Pancreas (tissue), 10 donors: ENCODE data around the gene FOXO1. TPM values are rescaled to one million over a fixed set of nuclear protein-coding genes. Genes with fewer than 3 reads are reported as not detected.

Experiments
- ATAC-seq, 4 donors: fragments of 200-7000 bp; cut with Tn5 transposase; one replicate each; pipeline versions ENCODE4 v1.8.0 to v1.9.1; 2020; ENCODE audit warnings: mild to moderate bottlenecking in 4 of 4, moderate library complexity in 4 of 4
- DNase-seq, 6 donors: peaks; one replicate each; pipeline ENCODE4 v3.0.0-alpha.2; 2020
- FAIRE-seq: peaks from 2 replicates; lab custom pipeline; 2012; peaks lifted over from hg19 to GRCh38; lab: Jason Lieb, UNC
- H3K27ac ChIP-seq, 4 donors: fragments of 200-600 bp; sonication (generic); 1 replicate in 3 of 4; 2 replicates in 1 of 4; pipeline versions ENCODE4 v1.5.0 to v1.8.0; 2020
- H3K27me3 ChIP-seq, 4 donors: fragments of 200-600 bp; one replicate each; pipeline ENCODE4 v1.8.0; 2021
- H3K36me3 ChIP-seq, 3 donors: fragments of 200-600 bp; sonication (generic) in 1 of 3; one replicate each; pipeline versions ENCODE4 v1.5.0 to v1.8.0; 2020 to 2021
- H3K4me1 ChIP-seq, 3 donors: fragments of 200-600 bp; one replicate each; pipeline ENCODE4 v1.8.0; 2021
- H3K4me3 ChIP-seq, 4 donors: fragments of 200-600 bp; sonication (generic) in 2 of 4; one replicate each; pipeline versions ENCODE4 v1.5.0 to v1.8.0; 2020 to 2021
- H3K9me3 ChIP-seq, 4 donors: fragments of 200-600 bp; one replicate each; pipeline ENCODE4 v1.8.0; 2021
- WGBS, 2 donors: extraction: QIAGEN DNeasy Blood & Tissue Kit; methylation state at CpG; one replicate each; pipeline ENCODE4 v1.1.7; 2013; 5-methylcytosine and 5-hydroxymethylcytosine counted together
- intact Hi-C, 3 donors: fragments of 100-400 bp; cut with DNase I; formaldehyde crosslinking; loops; one replicate each; pipeline versions ENCODE4 v1.11.1 to v1.14.2; 2022
- polyA plus RNA-seq, 2 donors: library from polyadenylated mRNA; stranded (reverse); fragments of 200-250 nt; gene quantifications; one replicate each; pipeline ENCODE4 v1.2.3, GENCODE V29; 2013
- total RNA-seq, 6 donors: library from RNA; stranded (reverse); fragmentation: NEBNext Ultra II Directional in 4 of 6; extraction: Animal tissue kit (Norgen Biotek cat#: 25700) in 4 of 6; gene quantifications; one replicate each; pipeline versions ENCODE4 v1.2.1 to v1.2.4, GENCODE V29; 2021 to 2023
- TF ChIP-seq, protein P1 (sequence below), 4 donors: fragments of 200-600 bp; sonication (generic) in 3 of 4; IDR thresholded peaks; one replicate each; pipeline versions ENCODE4 v1.5.0 to v1.8.0; 2021; ENCODE audit warnings: antibody characterized with exemption in 4 of 4
- donor health status: healthy with polysubstance abuse.
- donor health status: DM: no; HTN: no; CAD: no; lungs with moderate emphysema.
- donor health status: DM: no; HTN: no; CAD: no.
- donor health status: control.
- donor health status: control.
- donor health status: Bipolar disorder and iron deficiency.
- donor health status: DM: yes; HTN: yes; CAD: no.
- donor health status: DM: no; HTN: no; CAD: no.
- donor health status: DM: no; HTN: no; CAD: no.
- donor health status: DM: yes; HTN: yes; CAD: no.

The FOXO1 gene
- total and polyA plus RNA-seq, 8 donors = 3.8 to 21.9 (median 15.0) TPM

DNA sequence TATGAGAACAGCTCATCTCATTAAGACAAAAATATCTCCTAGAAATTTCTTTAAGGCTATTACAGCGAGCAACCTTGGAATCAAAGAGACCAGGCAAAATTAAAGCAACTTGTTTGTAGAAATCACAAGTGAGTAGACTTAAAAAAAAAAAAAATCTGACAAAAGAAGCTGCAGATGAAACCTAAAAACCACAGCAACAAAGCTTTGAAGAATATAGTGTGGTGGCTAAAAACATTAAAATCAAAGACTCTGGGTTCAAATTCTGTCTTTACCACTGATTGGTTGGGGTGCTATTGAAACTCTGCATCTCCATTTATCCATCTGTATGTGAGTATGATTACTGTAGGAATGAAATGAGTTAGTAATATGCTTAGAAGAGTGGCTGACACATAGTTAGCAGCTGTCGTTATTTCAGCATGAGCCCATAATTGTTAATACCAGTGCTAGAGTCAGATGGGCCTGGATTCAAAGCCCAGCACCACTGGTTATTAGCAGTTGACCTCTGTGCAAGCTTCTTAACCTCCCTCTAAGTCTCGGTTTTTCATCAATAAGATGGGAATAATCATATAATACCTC, 157.6 kb downstream of the FOXO1 start:
- H3K27me3 ChIP-seq = no peaks in the 10 kb centered on the region
- no peak for FAIRE-seq
- intact Hi-C loops = no loop called here
- no peak overlapping the region for H3K4me3 ChIP-seq
- TF ChIP-seq, protein P1, sequence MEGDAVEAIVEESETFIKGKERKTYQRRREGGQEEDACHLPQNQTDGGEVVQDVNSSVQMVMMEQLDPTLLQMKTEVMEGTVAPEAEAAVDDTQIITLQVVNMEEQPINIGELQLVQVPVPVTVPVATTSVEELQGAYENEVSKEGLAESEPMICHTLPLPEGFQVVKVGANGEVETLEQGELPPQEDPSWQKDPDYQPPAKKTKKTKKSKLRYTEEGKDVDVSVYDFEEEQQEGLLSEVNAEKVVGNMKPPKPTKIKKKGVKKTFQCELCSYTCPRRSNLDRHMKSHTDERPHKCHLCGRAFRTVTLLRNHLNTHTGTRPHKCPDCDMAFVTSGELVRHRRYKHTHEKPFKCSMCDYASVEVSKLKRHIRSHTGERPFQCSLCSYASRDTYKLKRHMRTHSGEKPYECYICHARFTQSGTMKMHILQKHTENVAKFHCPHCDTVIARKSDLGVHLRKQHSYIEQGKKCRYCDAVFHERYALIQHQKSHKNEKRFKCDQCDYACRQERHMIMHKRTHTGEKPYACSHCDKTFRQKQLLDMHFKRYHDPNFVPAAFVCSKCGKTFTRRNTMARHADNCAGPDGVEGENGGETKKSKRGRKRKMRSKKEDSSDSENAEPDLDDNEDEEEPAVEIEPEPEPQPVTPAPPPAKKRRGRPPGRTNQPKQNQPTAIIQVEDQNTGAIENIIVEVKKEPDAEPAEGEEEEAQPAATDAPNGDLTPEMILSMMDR (IDR thresholded peaks at IDR 0.05) = no peak
- peaks cover 0 to 8% (median 0%) of the 10 kb centered on the region in 3 donors for H3K4me1 ChIP-seq
- WGBS, 2 donors = 82 to 84% methylated on average over 3 of the region's 3 CpGs
- ATAC-seq = no peak
- no peak for DNase-seq
- peak overlapping the region in 2 of 4 donors; percentile 39 to 62 for H3K27ac ChIP-seq
- no peaks in the 10 kb centered on the region for H3K9me3 ChIP-seq
- H3K36me3 ChIP-seq = no peaks in the 10 kb centered on the region

DNA sequence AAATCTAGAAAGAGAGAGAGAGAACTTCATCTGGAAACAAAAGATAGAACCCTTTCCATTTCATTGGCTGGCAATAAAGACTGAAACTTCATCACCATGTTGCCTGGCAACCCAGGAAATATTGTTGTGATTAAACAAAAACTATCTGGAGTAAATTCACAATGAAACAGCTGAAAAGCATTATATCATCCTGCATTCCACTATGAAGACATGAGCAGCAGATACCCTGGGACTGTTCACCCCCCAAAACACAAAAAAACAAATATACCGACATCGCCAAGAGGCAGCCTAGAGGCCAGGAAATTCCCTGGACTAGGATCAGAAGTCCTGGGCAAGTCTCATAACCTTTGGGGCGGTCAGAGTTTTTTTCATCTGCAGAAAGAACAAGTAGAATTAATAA, 158.3 kb downstream of the FOXO1 start:
- peaks cover 0 to 8% (median 0%) of the 10 kb centered on the region in 3 donors for H3K4me1 ChIP-seq
- peak overlapping the region in 2 of 4 donors; percentile 39 to 62 for H3K27ac ChIP-seq
- H3K4me3 ChIP-seq = no peak overlapping the region
- FAIRE-seq (no peak), ATAC-seq (peak; percentile 17 to 83 (median 74)), DNase-seq (no peak)
- no peaks in the 10 kb centered on the region for H3K27me3 ChIP-seq
- TF ChIP-seq, protein P1 (IDR thresholded peaks at IDR 0.05) = no peak
- intact Hi-C loops = no loop called here
- H3K9me3 ChIP-seq = no peaks in the 10 kb centered on the region
- WGBS, 2 donors = 64 to 68% methylated on average over 3 of the region's 3 CpGs
- no peaks in the 10 kb centered on the region for H3K36me3 ChIP-seq

DNA sequence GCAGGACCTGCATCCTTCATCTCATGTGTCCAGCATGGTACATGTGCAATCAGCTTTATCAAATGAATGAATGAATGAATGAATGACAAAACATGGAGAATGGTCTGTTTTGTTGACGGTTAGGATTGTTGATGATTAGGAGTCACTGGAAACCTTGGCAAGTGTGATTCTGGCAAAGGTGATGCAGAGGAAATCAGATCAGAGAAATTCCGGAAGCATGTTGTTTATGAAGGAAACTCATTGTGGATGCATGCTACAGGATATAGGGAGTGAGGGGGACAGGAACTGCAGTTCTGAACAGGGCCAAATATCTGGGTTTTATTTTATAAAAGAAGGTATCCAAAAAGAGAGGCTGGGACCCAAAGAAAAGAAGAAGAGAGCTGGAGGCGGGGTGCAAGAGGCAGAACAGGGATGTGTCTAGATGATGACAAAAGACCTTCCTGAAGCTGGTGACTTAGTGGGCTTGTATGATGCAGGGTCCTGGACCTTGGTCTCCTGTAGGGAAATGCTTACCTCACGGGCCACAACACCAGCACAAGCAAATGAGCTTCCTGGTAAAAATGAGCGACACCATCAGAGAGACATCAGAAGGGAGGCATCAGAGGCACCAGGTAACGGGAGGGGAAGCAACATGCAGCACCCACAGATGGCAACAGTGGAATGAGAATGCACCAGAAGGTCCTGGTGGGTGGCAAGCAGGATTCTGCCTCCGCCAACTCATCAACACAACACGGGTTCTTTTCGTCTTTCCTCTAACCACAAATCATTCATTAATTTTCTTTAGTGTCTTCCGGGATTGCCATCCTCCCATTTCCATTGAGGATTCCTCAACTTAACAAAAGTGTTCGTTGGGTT, 159.6 kb downstream of the FOXO1 start:
- TF ChIP-seq, protein P1 (IDR thresholded peaks at IDR 0.05) = no peak
- ATAC-seq = no peak
- no peak overlapping the region for H3K27ac ChIP-seq
- H3K9me3 ChIP-seq = no peaks in the 10 kb centered on the region
- no peak for DNase-seq
- H3K4me1 ChIP-seq = peaks cover 0 to 8% (median 0%) of the 10 kb centered on the region in 3 donors
- no peak for FAIRE-seq
- 83 to 91% methylated on average over 11 of the region's 11 CpGs for WGBS, 2 donors
- intact Hi-C loops = no loop called here
- no peaks in the 10 kb centered on the region for H3K36me3 ChIP-seq
- no peak overlapping the region for H3K4me3 ChIP-seq
- no peaks in the 10 kb centered on the region for H3K27me3 ChIP-seq

Other genes with a start within 250 kb of the FOXO1 start
- gene MRPS31, start 104.5 kb upstream of the FOXO1 start, total RNA-seq = 10 to 100 TPM in 1 of 6 donors, 1 to 10 TPM in 5; 6.2 to 12.9 (median 8.3) TPM
- 10 to 100 TPM; 20.1 to 22.8 TPM for gene MRPS31, start 104.5 kb upstream of the FOXO1 start, polyA plus RNA-seq
- gene SLC25A15, start 123.0 kb upstream of the FOXO1 start, total RNA-seq = 10 to 100 TPM; 10.1 to 35.9 (median 17.6) TPM
- gene SLC25A15, start 123.0 kb upstream of the FOXO1 start, polyA plus RNA-seq = 1 to 10 TPM; 4.4 to 6.5 TPM